GM21528 (cell line): ENCODE results near the gene FAM53B.

ENCODE experiments used
- ATAC-seq: cut with Tn5 transposase; IDR thresholded peaks from one replicate; pipeline ENCODE4 v1.9.1; 2021; ENCODE audit warnings: mild to moderate bottlenecking, moderate library complexity; ENCODE audit not compliant: unreplicated experiment, low FRiP score

Gene FAM53B

DNA sequence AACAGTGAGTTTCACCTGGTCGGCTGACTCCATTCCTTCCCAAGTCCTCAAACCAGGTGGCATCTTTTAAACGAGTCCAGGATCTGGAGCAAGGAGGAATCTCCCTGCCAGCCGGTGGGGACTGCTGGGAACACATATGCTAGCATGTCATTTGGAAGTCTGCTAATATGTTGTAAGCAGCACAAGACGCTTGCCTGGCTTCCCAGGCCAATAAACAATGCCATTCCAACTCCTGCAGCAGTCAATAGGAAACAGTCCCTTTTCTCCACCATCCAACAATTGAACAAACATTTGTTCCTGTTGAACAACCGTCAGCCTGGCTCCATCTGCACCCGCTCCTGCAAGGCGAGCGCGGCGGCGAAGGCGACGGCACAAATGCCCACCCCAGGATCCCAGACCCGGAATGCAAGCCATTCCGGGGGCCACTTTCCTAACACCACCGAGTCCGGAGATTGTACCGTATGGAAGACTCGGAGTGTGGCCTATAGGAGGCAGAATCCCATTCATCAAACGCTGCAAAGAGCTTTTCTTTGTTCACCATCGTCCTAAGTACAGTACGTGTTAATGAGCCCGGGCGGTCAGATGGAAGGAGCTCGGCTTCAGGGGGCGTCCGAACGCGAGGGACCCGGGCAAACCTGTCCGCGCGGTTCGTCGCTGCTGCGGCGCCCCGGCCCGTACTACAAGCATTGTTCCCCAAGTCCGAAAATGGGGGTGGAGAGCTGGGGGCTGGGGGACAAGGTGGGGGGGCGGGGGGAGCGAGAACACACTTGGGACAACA is 1.6 kb downstream of the FAM53B start:
- no peak for ATAC-seq

DNA sequence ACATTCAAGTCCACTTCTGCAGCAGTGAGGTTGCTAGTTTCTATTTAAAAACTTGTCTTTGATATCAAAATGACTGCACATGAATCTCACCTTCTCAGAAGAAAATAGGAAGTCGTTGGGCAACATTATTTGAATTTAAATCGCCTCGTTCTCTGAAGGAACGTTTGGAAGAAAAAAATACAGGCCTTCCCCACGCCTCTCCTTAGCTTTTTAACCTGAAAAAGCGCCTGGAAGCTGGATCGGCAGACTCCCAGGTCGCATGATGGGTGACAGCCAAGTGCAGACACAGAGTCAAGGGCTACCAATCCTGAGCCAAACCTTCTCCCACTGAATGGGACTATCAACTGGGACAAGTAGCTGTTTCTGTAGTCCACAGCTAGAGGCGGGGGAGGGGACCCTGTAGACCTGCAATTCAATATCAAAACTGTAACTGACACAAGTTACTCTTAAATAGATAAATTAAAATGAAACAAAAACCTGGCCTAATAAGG is 2.2 kb downstream of the FAM53B start:
- ATAC-seq = no peak

DNA sequence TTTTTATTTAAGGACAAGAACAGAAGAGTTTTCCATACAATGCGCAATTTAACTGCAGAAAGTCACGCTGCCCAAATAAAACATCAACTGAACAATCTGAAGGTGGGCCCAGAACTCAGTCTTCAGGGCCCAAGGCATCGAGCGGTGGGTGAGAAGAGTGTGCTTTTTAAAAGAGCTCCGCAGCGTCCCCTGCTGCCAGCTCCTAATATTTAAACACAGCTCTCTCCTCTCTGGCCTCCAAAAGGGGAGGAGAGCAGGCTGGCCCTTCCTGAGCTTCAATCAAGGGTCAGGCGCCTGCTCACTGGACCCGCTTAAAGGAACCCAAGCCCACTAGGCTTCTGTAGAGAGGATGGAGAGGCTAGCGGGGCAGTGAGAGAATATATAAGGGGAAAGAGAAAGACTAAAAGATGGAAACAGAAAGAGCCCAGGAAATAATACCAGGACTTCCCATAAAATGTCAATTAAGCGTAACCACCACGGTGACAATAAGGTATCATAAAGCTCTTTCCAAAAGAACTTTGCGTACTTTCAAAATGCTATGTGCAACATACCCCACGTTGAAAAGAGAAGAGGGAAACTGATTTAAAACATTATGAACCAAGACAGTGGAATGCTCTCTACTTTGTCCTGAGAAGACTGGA is 2.8 kb downstream of the FAM53B start:
- no peak for ATAC-seq

DNA sequence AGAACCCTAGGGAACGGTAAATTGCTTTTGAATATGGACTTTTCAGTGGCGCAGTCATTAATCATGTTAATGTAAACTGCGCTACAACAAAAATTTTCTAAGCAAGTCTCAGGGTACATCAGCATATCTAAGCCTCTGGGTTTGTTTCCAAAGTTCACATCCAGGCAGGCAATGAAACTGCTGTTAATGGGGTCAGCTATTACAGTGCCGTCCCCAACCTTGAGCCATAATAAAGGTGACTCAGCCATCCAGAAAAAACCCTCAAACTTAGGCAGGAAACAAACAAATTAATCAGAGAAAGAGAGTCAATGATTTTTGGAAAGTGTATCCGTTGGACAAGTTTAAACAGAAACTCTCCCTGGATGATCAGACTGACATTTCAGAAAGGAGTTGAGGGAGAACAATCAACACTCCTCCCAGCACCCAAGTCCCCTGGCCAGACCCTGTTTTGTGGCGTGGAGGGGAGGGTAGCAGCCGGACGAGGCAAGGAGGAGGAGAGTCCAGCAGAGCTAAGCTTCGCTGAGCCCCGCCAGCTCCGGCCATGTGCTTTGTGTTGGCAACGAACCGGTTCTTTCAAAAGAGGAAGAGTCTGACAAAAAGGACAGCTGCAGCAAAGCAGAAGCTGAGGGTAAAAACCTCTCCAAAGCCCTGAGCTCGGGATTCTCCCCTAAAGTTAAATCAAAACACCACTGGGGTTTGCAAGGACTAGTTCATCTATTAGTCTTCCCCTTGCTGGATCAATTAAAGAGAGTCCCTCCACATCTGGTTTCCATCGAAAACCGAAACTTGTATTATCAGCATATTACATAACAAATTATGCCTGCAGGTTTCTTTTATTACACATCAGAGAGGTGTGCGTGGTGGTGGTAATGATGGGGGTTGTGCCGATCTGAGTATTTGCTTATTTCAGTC is 3.6 kb downstream of the FAM53B start:
- no peak for ATAC-seq

DNA sequence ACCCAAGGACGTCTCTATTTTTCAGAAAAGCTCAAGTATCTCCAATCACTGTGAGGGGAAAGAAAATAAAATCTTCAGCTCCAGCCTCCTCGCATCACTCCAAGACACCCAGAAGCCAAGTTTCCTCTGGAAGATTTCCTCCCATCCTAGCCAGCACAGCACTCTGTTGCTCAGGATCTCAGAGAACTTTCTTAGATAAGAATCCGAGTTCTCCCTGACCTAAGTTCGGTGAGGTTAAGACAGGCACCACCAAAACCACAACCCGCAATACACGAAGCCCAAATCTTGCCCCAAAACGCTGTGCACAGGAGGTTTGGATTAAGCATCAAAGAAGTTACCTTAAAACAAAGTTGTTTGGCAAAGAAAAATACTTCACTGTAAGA is 4.2 kb downstream of the FAM53B start:
- no peak for ATAC-seq

DNA sequence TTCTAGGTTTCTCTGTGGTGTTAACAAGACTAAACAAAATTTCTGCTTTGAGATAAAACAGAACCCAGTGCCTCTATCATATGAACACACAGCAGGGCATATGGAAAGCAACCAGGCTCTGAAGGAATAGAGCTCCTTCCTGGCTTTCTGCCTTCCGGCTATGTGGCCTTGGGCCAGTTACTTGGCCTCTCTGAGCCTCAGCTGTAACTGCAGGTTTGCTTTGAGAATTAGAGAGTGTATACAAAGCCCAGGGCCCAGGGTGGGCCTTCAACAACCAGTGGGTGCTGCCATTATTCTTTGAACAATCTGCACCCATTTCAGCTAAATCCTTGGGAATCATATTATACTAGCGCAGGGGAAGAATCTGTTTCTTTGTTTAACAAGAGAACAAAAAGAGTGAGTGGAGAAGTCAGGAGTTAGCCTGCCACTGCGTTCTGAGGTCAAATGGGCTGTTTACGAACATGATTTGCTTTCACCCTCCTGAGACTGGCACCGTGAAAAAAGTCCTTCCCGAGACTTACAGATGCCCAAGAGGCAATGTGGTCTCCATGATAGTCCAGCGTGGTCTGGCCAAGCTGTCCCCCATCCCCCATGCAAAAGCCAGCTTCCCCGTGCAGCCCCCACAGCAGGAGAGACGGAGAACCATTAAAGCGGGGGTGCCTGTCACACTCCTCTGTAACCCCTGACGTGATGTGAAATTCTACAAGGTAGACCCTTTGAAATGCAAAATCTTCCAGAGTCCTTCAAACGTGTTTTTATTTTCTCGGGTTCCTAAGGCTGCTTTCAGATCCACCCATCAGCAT is 4.9 kb downstream of the FAM53B start:
- ATAC-seq = no peak

DNA sequence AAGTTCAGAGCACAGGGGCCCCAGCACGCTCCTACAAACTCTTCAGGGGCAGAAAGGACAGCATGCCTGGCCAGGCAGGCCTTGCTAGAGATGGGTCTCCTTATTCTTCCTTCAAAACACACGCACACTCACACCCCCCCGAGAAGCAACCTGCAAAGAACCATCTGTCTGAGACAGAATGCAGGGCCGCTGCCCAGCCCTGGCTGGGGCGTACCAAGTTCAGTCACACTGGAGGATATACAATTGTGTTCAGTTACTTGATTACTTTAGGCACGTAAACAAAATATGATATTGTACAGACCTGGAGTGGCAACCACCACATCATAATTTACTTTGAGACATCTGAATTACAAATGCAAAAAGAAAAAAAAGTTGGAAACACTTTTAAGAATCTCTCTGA is 5.7 kb downstream of the FAM53B start:
- ATAC-seq = no peak

DNA sequence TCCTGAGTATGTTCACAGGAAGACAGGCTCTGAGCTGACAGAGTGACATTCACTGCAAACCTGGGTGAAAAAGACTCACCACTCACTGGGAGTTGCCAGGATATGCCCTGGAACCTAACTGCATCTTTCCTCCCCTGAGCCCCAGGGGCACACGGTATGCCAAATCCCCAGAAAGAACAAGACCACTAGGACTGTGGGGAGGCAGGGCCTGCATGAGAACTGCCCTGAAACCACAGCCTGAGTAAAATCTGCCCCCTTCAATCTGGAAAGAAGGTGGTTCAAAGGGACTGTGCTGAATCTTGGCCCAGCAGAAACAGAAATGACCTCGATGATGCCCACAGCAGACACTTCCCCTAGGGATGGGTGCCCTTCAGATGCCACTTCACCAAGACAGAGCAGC is 6.5 kb downstream of the FAM53B start:
- ATAC-seq = no peak

DNA sequence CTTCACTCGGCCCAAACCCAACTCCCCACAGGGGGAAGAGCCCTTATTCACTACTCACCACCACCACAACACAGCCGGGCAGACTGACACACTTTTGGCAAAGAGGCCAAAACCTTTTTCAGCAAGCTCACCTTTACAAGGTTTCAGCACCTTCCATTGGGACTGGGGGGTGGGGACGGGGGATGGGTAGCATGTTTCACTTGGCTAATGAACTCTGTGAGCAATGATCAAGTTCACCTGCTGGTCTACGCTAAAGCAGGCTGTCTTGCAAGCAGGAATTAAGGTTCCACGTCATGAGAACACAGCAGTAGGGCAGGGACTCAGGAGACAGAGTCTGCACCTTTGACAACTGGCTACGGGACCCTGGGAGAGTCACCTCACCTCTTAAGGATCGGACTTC is 7.0 kb downstream of the FAM53B start:
- no peak for ATAC-seq

DNA sequence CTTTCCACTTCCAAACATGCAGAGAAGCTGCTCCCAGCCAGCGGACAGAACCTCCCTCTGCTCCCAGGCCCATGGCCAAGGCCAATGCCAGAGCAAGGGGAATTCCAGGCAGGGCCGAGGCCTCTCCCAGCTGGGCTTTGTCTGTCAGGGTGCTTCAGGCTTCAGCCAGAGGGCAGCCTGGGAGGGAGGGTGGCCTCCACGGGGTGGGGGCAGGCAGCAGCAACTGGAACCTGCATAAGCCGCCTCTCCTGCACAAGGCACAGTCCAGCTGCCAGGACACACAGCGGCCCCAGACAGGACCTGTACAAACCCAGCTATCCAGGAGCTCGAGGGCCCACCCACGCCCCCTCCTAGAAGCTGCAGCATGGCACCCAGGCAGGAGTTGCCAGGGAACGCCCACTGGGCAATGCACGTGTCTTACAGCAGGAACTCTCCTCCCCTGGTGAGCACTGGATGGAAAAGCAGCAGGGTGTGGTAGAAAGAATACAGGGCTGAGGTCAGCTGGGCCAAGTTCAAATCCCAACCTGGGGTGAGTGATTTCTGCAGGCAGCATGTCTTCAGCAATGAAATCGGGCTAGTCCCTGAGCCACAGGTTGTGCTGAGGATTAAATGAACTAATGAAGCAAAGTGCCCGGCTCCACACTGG is 7.6 kb downstream of the FAM53B start:
- no peak for ATAC-seq

DNA sequence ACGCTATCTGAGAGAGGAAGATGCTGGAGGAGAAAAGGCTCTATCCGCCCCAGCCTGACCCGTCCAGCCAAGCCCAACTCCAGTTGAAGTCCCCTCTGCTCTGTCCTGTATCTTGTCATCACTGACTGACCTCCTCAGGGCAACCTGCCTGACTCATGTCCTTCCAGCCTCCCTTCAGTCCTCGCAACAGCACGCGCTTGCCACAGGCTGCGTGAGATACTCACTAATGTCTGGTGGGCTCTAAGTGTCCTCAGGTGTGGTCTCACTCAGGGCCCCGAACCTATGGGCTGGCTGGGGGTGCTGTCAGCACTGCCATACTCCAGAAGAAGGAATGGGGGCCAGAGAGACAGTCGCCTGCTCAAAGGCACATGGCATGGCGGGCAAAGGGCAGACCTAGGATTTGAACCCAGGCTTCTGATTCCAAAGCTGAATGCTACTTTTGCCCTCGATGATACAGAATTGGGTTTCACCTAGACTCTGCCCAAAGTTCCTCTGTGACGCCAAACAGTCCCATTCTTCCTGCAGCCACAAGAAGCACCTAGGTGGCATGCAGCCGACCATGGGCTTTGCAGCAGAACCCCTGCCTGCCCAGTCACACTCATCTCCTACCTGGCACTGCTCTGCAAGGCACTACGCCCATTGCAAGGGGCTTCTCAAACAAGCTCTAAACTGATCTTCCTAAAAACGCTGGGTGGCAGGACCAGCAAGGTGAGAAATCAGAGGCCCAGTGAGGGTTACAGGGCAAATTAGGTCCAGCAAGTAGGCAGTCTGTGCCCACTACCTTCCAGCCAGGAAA is 8.5 kb downstream of the FAM53B start:
- ATAC-seq = no peak

DNA sequence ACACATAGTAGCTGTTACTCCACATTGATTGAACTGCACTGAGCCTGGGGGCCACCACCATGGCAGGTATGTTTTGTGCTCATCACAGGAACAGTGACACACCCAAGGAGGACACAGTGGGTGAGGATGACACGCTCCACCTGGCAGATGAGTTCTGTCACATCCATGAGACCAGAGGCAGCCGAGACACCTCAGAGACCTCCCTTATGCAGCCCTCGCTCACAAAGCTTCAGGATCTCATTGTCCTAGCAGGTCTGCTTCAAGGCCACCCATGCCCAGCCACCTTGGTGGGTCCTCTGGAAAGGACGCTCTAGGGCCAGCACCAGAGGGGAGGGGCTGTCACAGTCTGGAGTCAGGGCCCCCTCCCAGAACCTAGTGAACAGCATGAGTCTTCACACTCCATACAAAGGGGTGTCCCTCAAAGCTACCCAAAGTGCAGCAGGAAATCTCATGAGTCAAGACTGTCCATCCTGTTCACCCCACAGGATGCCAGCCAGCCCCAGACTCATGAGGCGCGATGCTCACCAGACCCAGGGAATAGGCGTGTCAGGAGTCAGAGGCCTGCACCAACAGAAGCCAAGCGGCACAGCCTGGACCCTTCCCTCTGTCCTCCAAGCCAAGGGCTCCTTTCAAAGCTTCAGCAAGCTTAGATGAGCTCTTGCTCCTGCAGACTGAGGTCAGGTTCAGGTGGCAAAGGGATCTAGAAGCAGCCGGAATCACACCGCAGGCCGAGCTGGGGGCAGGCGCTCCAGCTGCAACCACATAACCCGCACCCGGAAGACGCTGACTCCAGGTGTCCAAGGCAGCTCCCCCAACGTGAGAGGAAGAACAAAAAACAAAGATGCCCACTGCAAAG is 9.6 kb downstream of the FAM53B start:
- no peak for ATAC-seq

DNA sequence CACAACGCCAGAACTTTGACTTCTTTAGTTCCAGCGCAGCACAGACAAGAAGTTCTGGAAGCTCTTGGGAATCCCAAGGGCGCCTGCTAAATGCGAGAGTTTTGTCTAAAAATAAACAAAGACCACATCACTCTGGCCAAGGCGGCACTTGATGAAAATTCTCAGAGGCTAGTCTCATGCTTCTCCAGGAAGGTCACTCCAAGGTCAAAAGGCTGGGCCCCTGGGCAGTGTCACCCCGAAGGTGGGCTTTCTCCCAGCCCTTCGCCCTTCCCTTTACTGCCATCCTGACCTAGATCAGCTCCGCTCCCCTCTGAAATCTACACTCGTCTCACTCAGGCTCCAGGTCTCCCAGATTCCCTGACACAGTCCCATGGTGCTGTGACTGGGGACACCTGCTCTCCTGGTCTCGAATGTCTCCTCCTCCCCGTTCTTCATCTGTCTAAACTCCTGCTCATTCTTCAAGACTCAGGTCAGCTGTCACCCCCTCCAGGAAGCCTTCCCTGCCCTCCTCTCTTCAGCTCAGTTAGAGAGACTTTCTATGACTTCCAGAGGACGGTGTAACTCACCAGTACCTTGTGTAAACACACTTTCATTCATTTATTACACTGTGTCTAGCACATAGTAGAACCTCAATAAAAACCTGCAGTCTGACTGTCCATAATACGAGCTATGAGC is 10.5 kb downstream of the FAM53B start:
- no peak for ATAC-seq

DNA sequence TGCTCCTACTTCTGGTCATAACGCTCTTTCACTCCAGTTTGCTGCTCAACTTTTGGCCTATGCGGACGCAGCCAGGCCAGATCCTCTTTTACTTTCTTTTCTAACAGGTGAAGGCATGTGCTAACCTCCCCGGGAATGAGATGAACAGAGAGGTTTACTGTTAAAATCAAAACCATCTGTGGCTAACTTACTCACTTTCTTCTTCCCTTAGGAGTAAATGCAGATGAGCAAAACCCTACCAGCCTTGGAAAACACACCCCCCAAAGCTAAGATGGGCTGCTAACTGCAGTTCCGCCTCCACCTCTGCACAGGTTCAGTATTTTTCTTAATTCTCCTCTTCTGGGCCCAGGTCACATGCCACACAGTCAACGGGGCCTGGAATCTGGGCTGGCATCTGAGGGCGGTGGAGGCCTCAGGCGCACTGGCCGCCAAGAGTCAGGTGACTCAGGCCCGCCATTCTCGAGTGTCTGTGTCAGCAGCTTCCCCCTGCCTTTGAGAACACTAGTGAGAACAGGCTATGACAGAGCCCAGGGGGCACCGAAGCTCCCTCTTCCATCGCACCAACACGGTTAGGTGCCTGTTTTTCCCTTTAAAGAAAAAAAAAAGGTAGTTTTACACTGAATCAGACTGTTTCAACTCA is 11.1 kb downstream of the FAM53B start:
- ATAC-seq = peak; percentile 58

DNA sequence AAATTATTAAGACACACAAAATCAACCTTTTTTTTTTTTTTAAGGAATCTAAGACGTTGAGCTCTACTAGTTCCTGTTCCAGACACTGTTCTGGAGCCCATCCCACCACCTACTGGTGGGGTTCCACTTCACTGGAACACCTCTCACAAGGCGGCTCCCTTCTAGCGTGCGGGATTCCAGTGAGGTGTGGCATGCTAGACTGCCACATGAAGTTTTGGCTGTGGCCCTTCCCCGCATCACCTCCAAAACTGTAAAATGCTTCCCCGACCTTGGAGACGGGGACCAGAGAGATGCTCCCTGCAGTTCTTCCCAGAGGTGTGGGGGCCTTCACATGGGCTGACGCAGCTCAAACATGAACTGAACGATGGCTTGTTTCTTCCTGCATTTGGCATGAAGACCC is 12.6 kb downstream of the FAM53B start:
- ATAC-seq = no peak

DNA sequence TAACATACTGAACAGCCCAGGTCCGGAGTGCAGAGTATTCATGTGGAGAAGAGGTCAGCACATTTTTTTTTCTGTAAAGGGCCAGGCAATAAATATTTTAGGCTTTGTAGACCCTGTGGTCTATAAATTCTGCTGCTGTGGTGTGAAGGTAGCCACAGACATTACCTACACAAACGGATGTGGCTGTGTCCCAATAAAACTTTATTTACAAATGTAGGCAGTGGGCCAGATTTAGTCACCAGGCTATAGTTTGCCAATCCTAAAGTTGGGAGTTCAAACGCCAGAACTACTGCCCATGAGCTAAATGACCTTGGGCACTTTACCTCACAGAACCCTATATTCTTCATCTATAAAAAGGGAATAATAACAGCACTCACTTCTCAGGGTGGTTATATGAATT is 13.4 kb downstream of the FAM53B start:
- no peak for ATAC-seq
